Kidney tubule cell (primary cell): ENCODE data around the gene EDAR.
A peak's percentile ranks its signal among the peaks of the same experiment; 100 is the strongest.

ENCODE experiments used
- DNase-seq: peaks from one replicate; pipeline ENCODE4 v3.0.0-alpha.2; 2018; ENCODE audit warnings: low spot score

EDAR gene

DNA sequence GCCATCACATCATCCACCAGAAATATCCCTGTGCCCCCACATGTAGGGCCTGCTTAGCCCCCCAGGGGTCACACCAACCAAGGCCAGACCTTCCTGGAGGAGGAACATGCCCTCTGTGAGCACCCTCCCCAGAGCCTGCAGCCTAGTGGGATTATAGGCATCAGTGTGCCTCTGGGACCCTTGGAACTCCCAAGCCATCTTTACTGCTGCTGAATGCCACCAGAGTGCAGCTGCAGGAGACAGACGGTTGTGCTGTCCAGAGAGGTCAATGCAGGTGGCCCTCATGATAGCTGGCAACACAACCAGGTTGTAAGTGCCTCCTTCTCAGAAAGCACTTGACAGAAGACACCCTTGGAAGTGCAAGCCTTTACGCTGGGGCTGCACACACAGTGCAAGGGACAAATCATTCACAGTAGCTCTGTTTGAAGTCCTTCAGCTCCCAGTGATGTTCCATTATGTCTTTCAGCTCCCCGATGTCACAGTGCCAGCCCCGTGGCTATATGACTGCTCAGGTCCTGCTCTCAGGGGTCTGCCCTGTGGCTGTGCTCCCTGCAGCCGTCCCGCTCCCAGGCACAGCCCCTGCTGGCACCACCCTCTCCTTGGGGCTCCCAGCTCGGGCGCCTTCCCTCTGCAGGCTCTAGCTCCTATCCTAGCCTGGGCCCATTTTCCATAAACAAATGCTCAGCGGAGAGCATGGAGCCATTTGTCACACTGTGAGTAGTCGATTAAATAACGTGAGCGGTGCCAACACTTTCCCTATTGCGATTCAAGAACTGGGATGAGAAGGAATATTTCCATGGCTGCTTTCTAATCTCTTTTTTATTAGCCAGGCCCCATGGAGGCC, 65.1 kb downstream of the EDAR start:
- DNase-seq: no peak

DNA sequence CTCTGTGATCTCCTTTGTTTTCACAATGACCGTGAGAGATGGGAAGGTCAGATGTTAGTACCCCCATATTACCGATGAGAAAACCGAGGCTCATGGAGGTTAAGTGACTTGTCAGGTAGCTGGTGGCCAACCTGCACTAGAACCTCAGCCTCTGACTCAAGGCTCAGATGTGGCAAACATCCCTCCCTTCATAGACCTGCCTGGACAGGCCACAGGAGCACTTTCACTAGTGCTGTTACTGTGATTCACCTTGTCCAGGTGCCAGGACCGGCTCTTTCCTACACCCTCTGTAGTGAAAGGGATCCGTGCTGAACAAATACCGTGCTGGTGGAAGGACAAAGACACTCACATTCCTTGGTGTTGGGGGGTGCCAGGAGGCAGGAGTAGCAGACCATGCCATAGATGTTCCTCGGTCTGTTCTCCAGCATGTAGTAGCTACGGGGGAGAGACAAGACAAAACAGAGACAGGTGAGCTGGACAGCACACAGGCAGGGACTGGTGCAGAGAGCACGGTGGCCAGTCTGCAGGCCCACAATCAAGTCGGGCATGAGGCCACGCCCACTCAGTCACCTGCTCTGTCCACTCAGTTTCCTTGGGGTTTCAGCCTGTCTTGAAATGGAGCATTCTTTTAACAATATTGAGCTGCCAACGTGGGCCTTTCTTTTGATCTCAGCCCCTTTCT, 65.9 kb downstream of the EDAR start:
- peak; percentile 72 for DNase-seq

DNA sequence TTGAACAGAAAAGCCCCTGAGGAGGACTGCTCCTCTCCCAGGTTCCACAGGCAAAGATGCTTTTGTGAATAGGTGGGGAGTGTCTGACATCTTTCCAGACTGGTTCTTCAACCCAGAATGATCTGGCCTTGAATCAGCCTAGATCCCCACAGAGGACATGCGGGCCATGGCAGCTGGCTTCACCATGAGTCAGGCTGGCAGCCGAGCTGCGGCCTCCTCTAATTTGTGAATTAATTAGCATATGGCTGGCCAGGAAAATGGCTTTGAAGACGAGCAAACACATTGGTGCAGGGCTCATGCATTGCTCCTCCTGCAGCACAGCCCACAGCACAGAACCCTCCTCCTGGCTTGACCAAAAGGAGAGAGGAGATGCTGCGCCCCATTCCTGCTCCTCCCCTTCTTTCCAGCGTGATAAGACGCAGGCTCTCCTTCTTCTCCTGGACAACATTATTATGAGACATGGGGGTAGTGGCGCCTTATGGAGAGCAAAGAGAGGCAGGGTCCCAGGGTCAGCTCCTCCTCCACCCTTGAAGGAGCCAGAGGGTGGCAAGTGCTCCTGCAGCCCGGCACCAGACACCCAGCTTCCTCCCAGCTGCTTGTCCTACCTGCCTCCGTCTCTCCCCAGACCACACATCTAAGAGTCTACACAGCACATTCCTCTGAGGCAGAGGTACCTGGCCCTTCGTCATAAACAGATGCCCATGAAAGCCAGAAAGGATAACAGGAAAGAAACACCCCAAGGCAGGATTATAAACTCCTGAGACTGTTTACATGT, 66.7 kb downstream of the EDAR start:
- peak; percentile 48 for DNase-seq

DNA sequence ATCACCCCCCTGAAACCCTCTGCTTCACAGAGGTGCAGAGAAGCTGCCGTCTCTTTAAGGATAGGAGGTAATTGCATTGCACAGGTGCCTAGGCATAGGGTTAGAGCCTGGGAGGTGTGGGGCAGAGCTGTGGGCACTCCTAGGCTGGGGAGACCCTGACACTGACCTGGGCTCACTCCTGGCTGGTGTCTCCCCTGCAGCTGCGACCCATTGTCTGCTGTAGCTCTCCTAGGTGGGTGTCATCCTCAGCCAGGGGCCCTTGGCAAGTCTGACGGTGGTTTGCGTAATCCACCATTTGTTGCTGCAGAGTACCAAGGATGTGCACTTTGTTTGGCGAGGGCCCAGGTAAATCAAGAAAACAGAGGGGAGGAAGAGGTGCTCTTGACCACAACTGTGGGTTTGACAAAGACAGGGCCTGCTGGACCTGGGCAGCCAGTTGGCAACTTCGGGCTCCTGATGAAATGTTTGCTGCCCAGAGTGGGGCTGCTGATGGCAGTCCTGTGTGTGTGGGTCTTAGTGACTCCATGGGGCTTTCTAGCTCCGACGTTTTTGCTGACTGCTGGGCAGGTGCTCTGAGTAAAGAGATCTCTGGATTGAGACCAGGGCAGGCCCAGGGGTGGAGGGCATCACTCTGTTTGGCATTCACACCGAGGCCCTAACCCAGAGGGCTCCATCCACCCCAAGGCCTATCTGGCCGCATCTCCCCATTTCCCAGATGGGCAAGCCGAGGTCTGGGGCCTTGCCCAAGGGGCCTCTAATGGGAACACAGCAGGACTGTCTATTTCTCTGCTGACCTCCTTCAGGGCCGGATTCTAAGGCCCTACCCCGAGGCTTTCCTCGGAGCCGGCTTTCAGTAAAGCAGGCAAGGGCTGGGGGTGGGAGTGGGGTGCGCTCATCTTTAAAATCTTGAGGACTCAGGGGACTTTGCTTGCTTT, 67.7 kb downstream of the EDAR start:
- DNase-seq: no peak

GRCh38 chr2:108920686-108921085, 68.3 kb downstream of the EDAR start:
- DNase-seq: no peak

DNA sequence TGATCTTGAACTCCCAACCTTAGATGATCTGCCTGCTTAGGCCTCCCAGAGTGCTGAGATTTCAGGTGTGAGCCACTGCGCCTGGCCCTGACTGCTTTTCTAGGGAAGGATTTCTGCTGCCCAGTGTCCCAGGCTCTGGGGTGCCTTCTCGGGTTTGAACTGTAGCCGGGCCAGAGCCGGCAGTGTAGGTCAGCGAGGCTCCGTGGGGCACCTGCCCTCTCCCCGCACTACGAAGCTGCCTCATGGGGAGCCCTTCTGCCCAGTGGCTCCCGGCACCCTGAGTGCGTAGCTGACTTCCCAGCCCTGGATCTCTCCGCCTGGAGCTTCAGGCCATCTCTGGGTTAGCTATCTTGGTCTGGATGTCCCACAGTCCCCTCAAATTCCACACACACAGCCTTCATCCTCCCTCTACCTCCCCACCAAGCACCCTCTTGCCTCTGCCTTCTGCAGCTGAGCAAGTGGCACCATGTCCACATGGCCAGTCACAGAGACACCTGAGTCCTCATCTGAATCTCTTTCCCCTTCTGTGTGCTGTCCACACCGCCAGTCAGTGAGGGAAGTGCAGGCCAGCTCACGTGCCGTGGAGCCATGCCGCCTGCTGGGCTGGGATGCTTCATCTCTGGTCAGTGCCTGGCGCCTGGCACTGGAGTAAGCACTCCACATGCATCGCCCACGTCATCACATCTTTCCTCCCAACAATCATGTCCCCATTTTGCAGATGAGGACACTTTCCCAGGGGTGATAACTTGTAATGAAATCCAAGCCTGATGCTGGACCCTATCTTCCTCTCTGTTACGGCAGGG, 69.2 kb downstream of the EDAR start:
- no peak for DNase-seq

GRCh38 chr2:108918941-108919341, 70.1 kb downstream of the EDAR start:
- no peak for DNase-seq

GRCh38 chr2:108918156-108918874, 70.7 kb downstream of the EDAR start:
- DNase-seq: no peak

DNA sequence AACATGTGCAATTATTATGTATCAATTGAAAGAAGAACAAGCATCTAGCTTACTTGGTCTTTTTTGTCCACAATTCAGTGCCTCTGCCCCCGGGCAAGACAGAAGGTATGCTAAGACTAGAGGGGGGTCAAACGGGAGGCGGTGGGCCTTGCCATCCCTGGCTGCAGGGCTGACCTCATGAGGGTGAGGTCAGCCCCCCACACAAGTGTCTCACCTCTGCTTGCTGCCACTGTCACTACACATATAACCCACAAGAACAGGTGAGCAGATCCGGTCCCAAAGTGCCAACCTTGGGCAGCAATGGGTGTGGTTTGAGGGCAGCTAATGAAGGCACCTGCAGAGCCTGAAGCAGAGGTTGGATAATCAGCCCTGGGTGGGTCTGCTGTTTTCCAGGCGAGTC, 71.5 kb downstream of the EDAR start:
- no peak for DNase-seq

DNA sequence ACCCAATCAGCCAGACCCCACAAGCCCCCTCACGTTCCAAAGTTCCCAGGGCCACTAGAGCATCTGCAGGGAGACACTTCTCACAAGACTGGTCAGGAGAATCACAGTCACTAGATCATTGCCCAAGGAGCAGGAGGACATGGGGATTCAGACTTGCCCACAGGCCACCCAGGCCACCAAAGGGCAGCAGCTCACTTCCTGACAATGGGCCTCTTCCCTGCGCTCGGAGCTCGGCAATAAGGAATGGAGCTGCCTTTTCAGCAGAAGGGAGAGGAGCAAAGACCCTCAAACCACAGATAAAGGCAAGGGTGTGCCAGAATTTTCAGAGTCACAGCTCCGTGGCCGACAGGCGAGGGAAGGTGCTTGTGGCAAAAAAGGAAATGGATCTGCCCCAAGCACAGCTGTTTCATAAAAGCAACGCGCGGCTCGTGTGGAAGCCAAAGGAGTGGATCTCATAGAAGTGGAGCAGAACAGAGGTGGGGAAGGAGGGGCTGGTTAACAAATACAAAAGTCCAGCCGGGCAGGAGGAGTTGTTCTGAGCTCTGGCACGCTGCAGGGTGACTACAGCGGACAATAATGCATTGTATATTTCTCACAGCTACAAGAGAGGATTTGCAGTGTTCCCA, 72.1 kb downstream of the EDAR start:
- no peak for DNase-seq

DNA sequence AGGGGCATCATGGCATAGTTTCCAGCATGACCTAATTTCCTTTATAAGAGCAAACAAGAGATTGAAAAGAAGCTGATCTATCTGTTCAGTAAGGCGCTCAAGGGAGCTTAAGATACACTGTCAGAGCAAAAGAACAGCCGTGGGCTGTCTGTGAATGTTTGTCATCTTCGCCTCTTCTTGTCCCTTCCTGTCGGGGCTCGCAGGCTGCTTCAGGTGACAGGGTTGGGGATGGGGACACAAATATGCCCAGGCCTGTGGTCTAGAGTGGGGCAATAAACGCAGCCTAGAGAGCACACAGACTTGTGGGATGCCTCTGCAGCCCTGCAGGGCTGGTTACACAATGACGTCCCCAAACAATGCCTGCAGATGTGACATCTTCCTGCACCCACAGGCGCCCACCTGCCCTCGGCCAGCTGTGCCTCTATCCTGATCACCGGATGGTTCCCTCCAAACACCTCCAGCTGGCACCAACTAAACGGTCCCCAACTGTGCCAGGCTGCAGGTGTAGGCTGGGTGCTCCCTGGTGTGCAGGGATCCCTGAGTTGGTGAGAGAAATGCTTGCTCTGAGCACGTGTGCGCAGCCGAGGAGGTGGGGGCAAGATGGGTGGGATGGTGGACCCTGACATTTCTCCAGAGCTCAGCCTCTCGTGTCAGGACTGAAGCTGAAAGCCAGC, 72.8 kb downstream of the EDAR start:
- no peak for DNase-seq

DNA sequence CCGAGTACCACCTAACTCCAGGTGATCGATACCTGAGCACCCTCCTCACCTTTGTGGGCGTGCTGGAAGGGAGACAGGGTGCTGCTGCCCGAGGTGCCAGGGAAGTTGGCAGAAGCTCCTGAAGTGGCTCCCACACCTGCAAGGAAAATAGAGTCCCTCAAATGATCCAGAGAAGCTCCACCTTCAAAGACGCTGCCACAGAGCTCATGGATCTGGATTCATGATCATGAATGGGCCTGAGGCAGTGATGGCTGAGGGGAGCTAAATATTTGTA, 76.5 kb downstream of the EDAR start:
- no peak for DNase-seq

DNA sequence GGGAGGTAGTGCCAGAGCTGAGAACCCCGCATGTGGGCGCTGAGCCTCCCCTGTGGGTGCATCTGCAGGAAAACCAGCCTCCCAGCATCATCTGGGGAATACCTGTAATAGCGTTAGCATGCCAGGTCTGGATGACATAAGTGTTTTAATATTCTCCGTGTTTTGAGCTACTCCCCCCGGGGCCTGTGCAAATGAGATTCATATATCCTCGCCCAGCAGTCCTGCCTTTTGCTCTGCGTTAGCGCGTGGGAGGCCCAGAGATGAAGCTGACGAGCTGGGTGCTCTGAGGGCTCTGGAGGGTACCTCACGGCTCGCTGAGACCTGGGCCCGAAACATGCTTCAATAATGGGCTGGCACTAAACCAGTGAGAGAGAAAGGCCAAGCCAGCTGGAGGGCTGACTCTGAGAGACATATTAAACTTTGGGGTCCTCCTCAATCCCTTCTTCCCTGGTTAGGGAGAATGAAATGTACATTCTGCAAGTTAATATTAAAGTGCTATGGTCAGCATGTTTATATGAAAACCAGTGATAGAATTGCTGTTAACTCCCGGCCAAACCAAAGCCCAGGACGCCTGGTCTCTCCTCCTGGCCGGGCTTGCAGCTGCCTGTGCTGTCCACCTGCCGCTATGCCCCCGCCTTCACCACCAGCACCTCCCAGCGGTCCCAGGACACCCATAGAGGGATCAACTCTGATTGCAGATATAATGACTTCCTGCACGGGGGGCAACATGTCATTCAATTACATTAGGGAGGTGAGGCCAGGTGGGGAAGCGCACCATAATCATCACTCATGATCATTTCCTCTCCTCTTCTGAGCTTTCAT, 77.0 kb downstream of the EDAR start:
- no peak for DNase-seq

DNA sequence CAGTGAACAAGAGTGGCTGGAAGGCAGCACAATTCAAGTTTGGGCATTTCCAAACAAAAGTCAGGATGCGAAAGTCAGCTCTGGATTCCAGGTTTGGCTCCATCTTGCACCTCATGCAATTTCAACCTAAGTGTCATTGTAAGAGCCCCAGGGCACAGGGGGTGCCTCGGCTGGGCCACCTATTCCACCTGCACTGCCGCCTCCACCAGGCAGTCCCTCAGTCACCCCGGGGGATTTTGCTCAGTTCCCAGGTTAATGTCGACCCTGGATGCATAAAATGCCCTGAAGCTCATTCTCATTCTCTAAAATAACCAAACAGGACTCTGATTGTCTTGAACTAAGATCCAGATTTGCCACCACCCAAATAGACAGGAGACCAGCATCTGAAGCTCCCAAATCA, 77.6 kb downstream of the EDAR start:
- DNase-seq: no peak

DNA sequence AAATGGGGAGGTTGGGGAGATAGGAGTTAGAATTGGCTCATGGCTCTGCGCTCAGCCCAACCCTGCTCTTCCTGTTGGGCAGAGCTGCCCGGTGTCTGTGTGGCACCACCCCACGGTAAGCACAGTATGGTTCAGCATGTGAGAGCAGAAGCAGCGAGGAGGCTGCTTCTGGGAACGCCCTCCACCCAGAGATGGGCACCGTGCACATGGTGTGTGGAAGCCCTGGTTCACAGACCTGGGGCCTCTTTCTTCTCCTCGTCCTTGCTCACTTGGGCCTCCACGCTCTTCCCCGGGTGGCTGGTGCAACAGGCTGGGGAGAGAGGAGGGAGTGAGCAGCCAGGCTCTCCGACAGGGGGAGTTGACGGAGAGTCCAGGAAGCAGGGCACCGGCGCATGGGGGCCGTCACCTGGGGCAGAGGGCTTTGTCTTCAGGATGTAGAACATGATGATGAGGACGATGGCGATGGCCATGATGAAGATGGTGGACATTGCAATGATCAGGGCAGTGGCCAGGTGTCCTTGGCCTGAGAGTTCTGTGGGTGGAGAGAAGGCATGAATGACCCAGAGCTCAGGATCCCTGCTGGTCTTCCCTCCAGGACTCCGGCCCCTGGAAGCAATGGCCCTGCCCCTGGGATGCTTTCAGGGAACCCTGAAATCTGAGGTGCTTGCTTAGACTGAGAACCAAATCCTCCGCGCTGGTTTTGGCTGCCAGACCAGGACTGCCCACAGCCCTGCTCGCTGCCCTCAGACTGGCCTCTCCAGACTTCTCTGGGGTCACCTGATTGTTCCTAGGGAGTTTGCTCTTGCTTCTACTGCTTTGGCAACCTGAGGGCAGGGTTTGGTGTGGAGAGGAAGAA, 78.3 kb downstream of the EDAR start:
- no peak for DNase-seq

- no peak for DNase-seq
Measured at GRCh38 chr2:108910011-108910431, 79.0 kb downstream of the EDAR start.

DNA sequence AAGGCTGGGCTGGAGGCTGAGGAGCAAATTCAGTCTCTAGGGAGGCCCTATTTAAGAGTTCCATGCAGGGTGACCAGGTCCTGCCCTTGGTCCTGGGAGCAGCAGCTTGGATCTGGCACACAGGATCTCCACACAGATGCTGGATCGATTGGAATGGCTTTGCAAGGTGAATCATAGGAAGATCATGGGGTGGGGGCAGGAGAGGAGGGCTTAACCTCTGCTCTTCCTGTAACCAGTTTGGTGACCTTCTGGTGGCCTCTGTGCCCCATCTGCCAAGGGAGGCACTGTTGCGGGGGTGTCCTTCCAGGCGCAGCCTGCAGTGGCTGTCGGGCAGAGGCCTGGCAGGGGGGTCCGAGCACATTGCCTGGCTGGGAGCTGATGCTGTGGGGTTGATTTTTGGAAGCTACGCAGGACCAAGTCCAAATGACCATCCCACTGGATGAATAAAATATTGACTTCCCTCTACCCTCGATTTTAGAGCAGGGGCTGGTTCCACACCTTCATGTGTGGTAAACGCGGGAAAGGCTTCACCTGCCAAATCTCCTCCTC, 79.7 kb downstream of the EDAR start:
- no peak for DNase-seq
